HUES64 (cell line): Measurements from ENCODE around the gene SVBP.

Experiments
- H3K27ac ChIP-seq: 2 replicates; pipeline ENCODE4 v1.7.0; 2013; ENCODE audit warnings: low read depth, low read length, inconsistent platforms
- H3K27me3 ChIP-seq: 2 replicates; pipeline ENCODE4 v1.6.1; 2013; ENCODE audit warnings: mild to moderate bottlenecking, low read length; ENCODE audit not compliant: insufficient read depth
- H3K36me3 ChIP-seq: 2 replicates; pipeline ENCODE4 v1.6.1; 2013; ENCODE audit warnings: mild to moderate bottlenecking, low read length; ENCODE audit not compliant: insufficient read depth
- H3K4me1 ChIP-seq: 2 replicates; pipeline ENCODE4 v1.6.1; 2013; ENCODE audit warnings: mild to moderate bottlenecking, low read length, moderate library complexity; ENCODE audit not compliant: insufficient read depth
- H3K4me3 ChIP-seq: 2 replicates; pipeline ENCODE4 v1.5.1; 2013; ENCODE audit warnings: mild to moderate bottlenecking, low read length, moderate library complexity
- H3K9ac ChIP-seq: 2 replicates; pipeline ENCODE4 v1.6.1; 2013; ENCODE audit warnings: mild to moderate bottlenecking, low read depth, low read length
- H3K9me3 ChIP-seq: 2 replicates; pipeline ENCODE4 v1.6.1; 2013; ENCODE audit warnings: low read depth, low read length; ENCODE audit not compliant: insufficient read depth
- WGBS: fragments of 150-250, 120-280 bp; methylation state at CpG from one replicate; pipeline ENCODE4 v1.1.7; 2013; ENCODE audit warnings: missing lambda C conversion rate; 5-methylcytosine and 5-hydroxymethylcytosine counted together

The SVBP gene

DNA sequence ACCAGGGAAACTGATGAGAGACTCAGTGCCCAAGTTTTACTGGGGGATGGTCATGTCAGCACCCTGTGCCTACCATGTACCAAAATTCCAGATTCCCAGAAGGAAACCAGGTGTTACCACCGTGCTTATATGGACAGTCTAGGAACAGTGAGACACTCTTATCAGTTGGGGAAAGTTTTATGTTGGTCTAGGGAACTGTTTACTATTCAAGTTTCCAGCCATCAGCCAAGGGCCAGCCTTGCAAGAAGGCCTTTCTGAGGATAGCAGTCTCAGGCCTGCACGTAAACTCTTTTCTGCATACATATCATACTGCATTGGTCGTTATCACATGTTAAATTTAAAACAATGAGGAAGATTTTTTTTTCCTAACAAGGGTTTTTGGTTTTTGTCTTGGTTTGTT lies 19.8 kb downstream of the SVBP start:
- 91% methylated on average over 2 of the region's 3 CpGs for WGBS
- no peak overlapping the region for H3K27ac ChIP-seq

DNA sequence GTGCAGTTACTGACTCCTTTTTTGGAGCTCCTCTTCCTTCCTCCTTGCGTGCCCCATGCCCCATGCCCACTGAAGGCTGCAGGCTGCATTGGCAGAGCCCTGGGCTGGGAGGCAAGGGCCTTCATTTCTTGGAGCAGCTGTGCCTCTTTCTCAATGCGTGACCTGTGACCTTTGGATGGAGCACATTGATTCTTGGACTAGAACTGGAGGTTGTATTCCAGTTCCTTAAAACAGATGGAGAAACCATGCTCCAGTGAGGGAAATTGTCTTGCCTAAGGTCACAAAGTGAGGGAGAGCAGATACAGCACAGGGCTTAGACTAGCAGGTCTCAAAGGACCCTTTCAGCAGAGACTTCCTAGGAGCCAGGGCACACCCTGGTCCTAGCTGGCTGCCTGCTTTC lies 23.4 kb downstream of the SVBP start:
- WGBS = 94% methylated on average over 2 of the region's 2 CpGs
- Histone ChIP-seq H3K27me3 (no peaks in the 10 kb centered on the region), H3K27ac (no peak overlapping the region), H3K9ac (no peak overlapping the region), H3K9me3 (no peaks in the 10 kb centered on the region), H3K4me1 (no peaks in the 10 kb centered on the region), H3K4me3 (no peak overlapping the region), H3K36me3 (no peaks in the 10 kb centered on the region)

More for the DNA sequence above, 19.8 kb downstream of the SVBP start:
- Histone ChIP-seq H3K9ac (no peak overlapping the region), H3K9me3 (no peaks in the 10 kb centered on the region), H3K36me3 (no peaks in the 10 kb centered on the region), H3K27me3 (no peaks in the 10 kb centered on the region), H3K4me1 (no peaks in the 10 kb centered on the region), H3K4me3 (no peak overlapping the region)

DNA sequence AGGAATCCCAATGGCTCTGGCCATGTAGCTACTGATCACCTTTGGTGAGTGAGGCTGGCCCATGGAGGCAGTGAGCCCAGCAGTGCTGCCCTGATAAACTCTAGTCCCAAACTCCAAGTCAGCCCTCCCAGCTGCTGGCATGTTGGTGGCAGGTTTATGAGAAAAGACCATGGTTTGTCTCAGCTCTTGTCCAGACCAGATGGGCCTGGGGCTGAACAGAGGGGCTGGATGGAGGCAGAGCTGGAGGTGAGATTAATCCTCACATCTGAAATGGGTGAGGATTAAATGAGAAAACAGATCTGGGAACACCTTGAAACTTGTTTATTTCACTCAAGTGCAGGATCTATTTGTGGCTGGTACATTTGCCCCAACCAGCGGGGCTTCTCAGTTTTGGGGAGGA lies 29.2 kb downstream of the SVBP start:
- H3K9me3 ChIP-seq = no peaks in the 10 kb centered on the region
- H3K4me1 ChIP-seq = peaks cover 4% of the 10 kb centered on the region; the same call in 1 of the 2 replicates
- H3K27ac ChIP-seq = no peak overlapping the region
- no peak overlapping the region for H3K9ac ChIP-seq
- no peak overlapping the region for H3K4me3 ChIP-seq
- H3K36me3 ChIP-seq = peaks cover 3% of the 10 kb centered on the region
- no peaks in the 10 kb centered on the region for H3K27me3 ChIP-seq
- 94% methylated on average over 1 of the region's 1 CpG for WGBS

DNA sequence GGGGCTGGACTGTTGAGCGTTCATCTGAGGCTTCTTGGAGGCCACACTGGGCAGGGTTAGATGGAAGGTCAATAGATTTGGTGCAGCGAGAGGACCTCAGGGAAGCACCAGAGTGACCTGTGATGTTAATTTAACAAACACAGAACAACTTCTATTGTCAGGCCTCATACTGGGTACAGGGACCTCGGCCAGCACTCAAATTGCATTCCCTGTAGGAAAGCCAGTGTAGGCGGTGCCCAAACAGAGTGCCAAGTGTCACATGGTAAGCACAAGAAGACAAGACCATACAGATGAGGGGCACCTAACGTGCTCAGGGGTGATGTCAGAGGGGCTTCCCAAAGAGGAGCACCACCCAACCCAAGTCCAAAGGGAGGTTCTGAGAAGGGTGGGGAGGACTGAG lies 31.1 kb downstream of the SVBP start:
- no peak overlapping the region for H3K27ac ChIP-seq

DNA sequence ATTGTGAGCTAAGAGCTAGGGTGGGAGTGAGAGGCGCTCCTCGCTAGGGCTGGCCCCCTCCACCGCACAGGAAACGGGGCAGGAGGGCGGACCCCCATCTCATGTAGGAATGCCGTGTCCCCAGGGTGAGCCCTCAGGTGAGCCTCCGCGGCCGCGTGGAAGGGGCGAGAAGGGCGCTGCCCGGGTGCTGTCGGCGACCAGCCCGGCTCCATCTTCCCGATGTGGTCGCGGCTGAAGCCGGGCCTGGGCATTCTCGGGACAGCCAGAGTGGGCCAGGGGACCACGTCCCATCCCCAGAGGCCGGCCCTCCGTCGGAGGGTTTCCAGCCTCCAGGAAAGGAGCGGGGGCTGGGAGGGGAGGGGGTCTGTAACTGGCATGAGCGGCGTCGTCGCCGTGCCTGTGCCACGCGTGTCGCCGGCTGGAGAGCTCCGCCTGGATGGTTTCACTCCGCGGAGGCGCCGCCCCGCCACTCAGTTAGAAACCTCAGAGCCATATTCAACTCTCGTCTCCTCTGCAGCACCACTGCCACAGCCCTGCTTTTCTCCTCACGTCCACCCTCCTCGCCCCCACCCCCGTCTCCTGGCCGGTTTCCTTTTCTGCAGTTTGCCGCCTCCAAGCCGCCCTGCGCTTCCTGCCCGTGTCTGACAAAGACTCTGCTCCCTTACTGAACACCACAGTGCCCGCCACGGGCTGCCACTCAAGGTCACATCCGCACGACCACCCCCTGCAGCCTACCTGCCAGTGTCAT lies 32.1 kb downstream of the SVBP start, which contains the start of gene TMEM269:
TMEM269 (plus strand) TSS at position 46 of the 748 bp plus-strand sequence. CDS start 4,903 bp downstream, outside the sequence.
- no peak within 1 kb of the TSS for H3K27ac ChIP-seq
- 87% methylated on average over 54 of the region's 54 CpGs for WGBS
- no peak within 1 kb of the TSS for H3K9ac ChIP-seq
- peaks cover 26% of the 10 kb centered on the region for H3K36me3 ChIP-seq
- H3K4me1 ChIP-seq = peaks cover 4% of the 10 kb centered on the region; the same call in 1 of the 2 replicates
- H3K4me3 ChIP-seq = no peak within 1 kb of the TSS
- no peaks in the 10 kb centered on the region for H3K9me3 ChIP-seq
- H3K27me3 ChIP-seq = no peaks in the 10 kb centered on the region

More for the DNA sequence above, 31.1 kb downstream of the SVBP start:
- Histone ChIP-seq H3K4me3 (no peak overlapping the region), H3K27me3 (no peaks in the 10 kb centered on the region), H3K4me1 (peaks cover 4% of the 10 kb centered on the region; the same call in 1 of the 2 replicates), H3K36me3 (peaks cover 17% of the 10 kb centered on the region), H3K9me3 (no peaks in the 10 kb centered on the region), H3K9ac (no peak overlapping the region)
- 90% methylated on average over 5 of the region's 5 CpGs for WGBS

DNA sequence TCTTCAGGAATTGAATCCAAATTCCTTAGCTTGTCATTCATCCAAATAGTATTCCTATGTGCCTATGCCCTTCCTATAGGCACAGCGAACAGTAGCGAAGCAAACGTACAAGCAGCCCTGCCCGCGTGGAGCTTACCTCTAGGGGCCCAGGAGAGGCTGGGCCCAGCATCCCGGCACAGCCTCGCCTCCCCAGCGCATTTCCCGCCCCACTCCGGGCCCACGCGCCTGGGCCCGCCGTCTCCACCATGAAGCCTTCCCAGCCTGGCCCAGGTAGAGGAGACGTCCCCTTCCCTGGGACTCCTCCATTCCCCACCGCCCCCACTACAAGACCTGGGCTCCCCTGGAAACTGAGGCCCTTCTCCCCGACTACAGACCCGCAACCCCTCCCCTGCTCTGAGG lies 32.7 kb downstream of the SVBP start:
- Histone ChIP-seq H3K9me3 (no peaks in the 10 kb centered on the region), H3K4me3 (no peak overlapping the region), H3K27me3 (no peaks in the 10 kb centered on the region), H3K4me1 (peaks cover 4% of the 10 kb centered on the region; the same call in 1 of the 2 replicates), H3K27ac (no peak overlapping the region), H3K36me3 (peaks cover 32% of the 10 kb centered on the region), H3K9ac (no peak overlapping the region)
- 91% methylated on average over 18 of the region's 18 CpGs for WGBS

DNA sequence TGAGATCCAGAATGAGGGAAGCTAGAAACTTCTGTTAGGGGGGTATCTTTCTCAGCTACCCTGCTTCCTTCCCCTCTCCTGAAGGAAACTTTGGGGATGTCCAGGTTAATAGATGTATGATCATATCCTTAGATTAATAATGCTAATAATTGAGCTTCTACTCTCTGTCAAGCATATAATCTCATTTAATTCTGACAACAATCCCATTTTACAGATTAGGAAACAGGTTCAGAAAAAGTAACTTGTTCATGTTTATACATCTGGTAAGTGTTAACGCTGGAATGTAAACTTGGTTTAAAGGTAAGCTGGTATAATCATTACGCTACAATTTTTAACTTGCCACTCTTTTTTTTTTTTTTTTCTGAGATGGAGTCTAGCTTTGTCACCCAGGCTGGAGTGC lies 34.1 kb downstream of the SVBP start:
- Histone ChIP-seq H3K4me3 (no peak overlapping the region), H3K4me1 (peaks cover 4% of the 10 kb centered on the region; the same call in 1 of the 2 replicates), H3K9ac (no peak overlapping the region), H3K9me3 (no peaks in the 10 kb centered on the region), H3K27ac (no peak overlapping the region), H3K27me3 (no peaks in the 10 kb centered on the region), H3K36me3 (peaks cover 43% of the 10 kb centered on the region)
- 100% methylated on average over 2 of the region's 2 CpGs for WGBS

DNA sequence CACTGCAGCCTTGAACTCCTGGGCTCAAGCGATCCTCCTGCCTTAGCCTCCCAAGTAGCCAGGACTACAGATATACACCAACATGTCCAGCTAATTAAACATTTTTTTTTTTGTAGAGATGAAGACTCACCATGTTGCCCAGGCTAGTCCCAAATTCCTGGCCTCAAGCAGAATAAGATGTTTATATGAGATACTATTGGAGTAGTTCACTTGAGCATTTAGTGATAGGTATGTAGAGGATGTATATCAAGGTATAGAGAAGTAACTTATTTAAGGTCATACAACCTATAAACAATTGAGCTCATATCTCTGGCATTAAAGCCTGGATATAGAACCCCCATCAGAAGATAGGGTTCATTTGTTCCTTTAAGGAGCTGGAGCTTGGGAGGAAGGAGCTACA lies 37.0 kb downstream of the SVBP start:
- Histone ChIP-seq H3K27ac (no peak overlapping the region), H3K27me3 (no peaks in the 10 kb centered on the region), H3K36me3 (peaks cover 69% of the 10 kb centered on the region), H3K9ac (no peak overlapping the region), H3K9me3 (no peaks in the 10 kb centered on the region), H3K4me3 (no peak overlapping the region), H3K4me1 (no peaks in the 10 kb centered on the region)
- 96% methylated on average over 1 of the region's 1 CpG for WGBS

DNA sequence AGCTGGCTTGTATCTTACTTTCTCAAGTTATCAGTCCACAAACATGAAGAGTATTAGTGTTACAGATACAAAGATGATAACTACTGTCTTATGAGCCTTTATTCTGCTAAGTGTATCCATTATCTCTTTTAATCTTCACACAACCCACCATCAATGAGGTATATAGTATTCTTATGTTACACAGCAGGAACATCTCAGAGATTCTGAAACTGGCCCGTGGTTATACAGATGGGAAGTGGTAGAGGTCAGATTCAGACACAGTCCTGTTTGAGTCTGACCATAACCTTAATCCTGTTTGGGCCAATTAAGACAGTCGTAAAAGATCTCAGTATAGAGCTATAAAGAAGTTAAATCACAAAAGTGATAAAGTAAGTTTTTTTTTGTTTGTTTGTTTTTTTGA lies 37.5 kb downstream of the SVBP start:
- H3K4me1 ChIP-seq = no peaks in the 10 kb centered on the region
- H3K9me3 ChIP-seq = no peaks in the 10 kb centered on the region
- H3K4me3 ChIP-seq = no peak overlapping the region
- no peak overlapping the region for H3K27ac ChIP-seq
- 92% methylated on average over 2 of the region's 2 CpGs for WGBS
- H3K36me3 ChIP-seq = peaks cover 74% of the 10 kb centered on the region
- H3K9ac ChIP-seq = no peak overlapping the region
- H3K27me3 ChIP-seq = no peaks in the 10 kb centered on the region

DNA sequence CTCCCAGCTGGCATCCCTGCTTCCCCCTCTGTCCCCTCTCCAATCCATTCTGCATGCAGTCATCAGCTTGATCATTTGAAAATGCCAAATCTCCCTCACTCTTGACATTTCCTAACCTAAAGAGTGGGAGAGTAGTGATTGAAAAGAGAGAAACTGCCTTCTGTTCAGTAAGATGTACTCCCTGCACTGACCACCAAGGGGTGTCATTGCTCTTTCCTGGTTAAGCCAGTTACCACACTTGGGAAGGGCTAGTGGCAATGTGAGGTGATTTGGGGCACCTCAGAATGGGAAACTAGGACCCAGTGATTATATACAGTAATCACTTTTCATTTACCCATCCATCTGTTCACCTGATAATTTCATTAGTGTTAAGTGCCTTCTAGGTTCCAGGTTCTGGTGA lies 39.3 kb downstream of the SVBP start:
- Histone ChIP-seq H3K4me3 (no peak overlapping the region), H3K9ac (no peak overlapping the region), H3K4me1 (no peaks in the 10 kb centered on the region), H3K9me3 (no peaks in the 10 kb centered on the region), H3K27ac (no peak overlapping the region), H3K36me3 (peaks cover 86% of the 10 kb centered on the region), H3K27me3 (no peaks in the 10 kb centered on the region)

DNA sequence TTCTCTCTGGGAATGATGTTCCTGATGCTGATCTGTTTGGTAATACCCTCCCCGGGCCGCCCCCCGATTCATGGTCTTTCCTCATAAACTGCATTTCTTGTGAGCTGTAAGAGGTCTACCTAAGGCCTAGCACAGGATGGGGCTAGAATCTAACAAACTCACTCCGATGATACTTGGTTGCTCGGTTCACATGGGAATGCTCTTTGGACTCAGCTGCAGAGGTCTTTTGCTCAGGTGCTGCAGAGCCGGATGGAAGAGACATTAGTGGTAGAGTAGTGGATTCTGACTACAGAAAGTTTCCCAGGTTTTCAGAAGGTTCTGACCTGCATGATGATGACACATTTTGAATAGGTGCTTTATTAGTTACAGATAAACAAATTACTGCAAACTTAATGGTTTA lies 40.7 kb downstream of the SVBP start:
- no peaks in the 10 kb centered on the region for H3K9me3 ChIP-seq
- no peak overlapping the region for H3K27ac ChIP-seq
- H3K4me3 ChIP-seq = no peak overlapping the region
- peaks cover 78% of the 10 kb centered on the region for H3K36me3 ChIP-seq
- no peaks in the 10 kb centered on the region for H3K4me1 ChIP-seq
- WGBS = 98% methylated on average over 6 of the region's 6 CpGs
- H3K27me3 ChIP-seq = no peaks in the 10 kb centered on the region
- H3K9ac ChIP-seq = no peak overlapping the region
